PC-9 (cell line): ENCODE measurements around the gene BRAP.

Experiments used
- CTCF ChIP-seq: fragments of 200-600 bp; sonication (generic); conservative IDR thresholded peaks from 2 replicates; pipeline ENCODE4 v1.6.1; 2017; ENCODE audit warnings: mixed run types, antibody characterized with exemption, mild to moderate bottlenecking, moderate library complexity
- EZH2 ChIP-seq: fragments of 200-600 bp; sonication (generic); IDR thresholded peaks from 2 replicates; pipeline ENCODE4 v1.8.0; 2017; ENCODE audit warnings: antibody characterized with exemption, low read depth

GRCh38 chr12:111605911-111606766 is 79.6 kb downstream of the BRAP start:
- TF ChIP-seq CTCF (no peak), EZH2 (no peak)
